Keratinocyte (primary cell): Measurements from ENCODE around the gene HOXA11. TPM values are rescaled to one million over a fixed set of nuclear protein-coding genes. Genes with fewer than 3 reads are reported as not detected.
A peak's percentile ranks its signal among the peaks of the same experiment; 100 is the strongest.

Source experiments
- DNase-seq: peaks from one replicate; pipeline ENCODE4 v3.0.0-alpha.2; 2011; ENCODE audit warnings: low read depth, missing footprints, low spot score
- FAIRE-seq: peaks from 2 replicates; lab custom pipeline; 2011; peaks lifted over from hg19 to GRCh38; lab: Jason Lieb, UNC
- H2AFZ ChIP-seq: 2 replicates; pipeline ENCODE4 v1.6.0; 2012; ENCODE audit warnings: low read length, control low read depth, inconsistent platforms; ENCODE audit not compliant: control insufficient read depth
- H3K27ac ChIP-seq: 2 replicates; pipeline ENCODE4 v1.5.1; 2011; ENCODE audit warnings: low read length; ENCODE audit not compliant: control insufficient read depth, insufficient read depth
- H3K27me3 ChIP-seq: 3 replicates; pipeline ENCODE4 v1.6.0; 2011; ENCODE audit warnings: low read length; ENCODE audit not compliant: control insufficient read depth, insufficient read depth; ENCODE audit errors: extremely low read depth
- H3K36me3 ChIP-seq, 2 experiments: 2 replicates in 1 of 2; 3 replicates in 1 of 2; pipeline ENCODE4 v1.5.1; 2011; ENCODE audit warnings: low read length in 2 of 2, mild to moderate bottlenecking in 1 of 2; ENCODE audit not compliant: control insufficient read depth in 2 of 2, insufficient read depth in 2 of 2; ENCODE audit errors: extremely low read depth in 1 of 2
- H3K4me1 ChIP-seq: 3 replicates; pipeline ENCODE4 v1.5.1; 2011; ENCODE audit warnings: low read length; ENCODE audit not compliant: control insufficient read depth, insufficient read depth; ENCODE audit errors: extremely low read depth
- H3K4me2 ChIP-seq: 3 replicates; pipeline ENCODE4 v1.6.0; 2011; ENCODE audit warnings: low read depth, low read length; ENCODE audit not compliant: control insufficient read depth, insufficient read depth; ENCODE audit errors: extremely low read depth
- H3K4me3 ChIP-seq, 3 experiments: fragments of 200-600 bp in 1 of 3; sonication (generic) in 1 of 3; 2 replicates in 2 of 3; 3 replicates in 1 of 3; pipeline ENCODE4 v1.5.1; 2011 to 2016; ENCODE audit warnings: low read length in 3 of 3, mild to moderate bottlenecking in 3 of 3, control low read depth in 2 of 3, inconsistent platforms in 1 of 3, low read depth in 1 of 3, mixed read lengths in 1 of 3, mixed run types in 1 of 3, moderate library complexity in 1 of 3; ENCODE audit not compliant: control insufficient read depth in 2 of 3, insufficient read depth in 2 of 3; ENCODE audit errors: extremely low read depth in 1 of 3
- H3K79me2 ChIP-seq: 2 replicates; pipeline ENCODE4 v1.6.0; 2012; ENCODE audit warnings: low read length; ENCODE audit not compliant: control insufficient read depth, insufficient read depth
- H3K9ac ChIP-seq: 3 replicates; pipeline ENCODE4 v1.6.0; 2011; ENCODE audit warnings: low read length; ENCODE audit not compliant: control insufficient read depth, insufficient read depth; ENCODE audit errors: extremely low read depth
- H3K9me1 ChIP-seq: 3 replicates; pipeline ENCODE4 v1.6.0; 2011; ENCODE audit warnings: low read length; ENCODE audit not compliant: control insufficient read depth, insufficient read depth; ENCODE audit errors: extremely low read depth
- H3K9me3 ChIP-seq: 2 replicates; pipeline ENCODE4 v1.5.1; 2012; ENCODE audit warnings: low read depth, low read length; ENCODE audit not compliant: control insufficient read depth
- H4K20me1 ChIP-seq: 3 replicates; pipeline ENCODE4 v1.6.0; 2011; ENCODE audit warnings: low read length; ENCODE audit not compliant: control insufficient read depth, insufficient read depth; ENCODE audit errors: extremely low read depth
- CTCF ChIP-seq, 3 experiments: IDR thresholded peaks in 1 of 3; conservative IDR thresholded peaks in 1 of 3; optimal IDR thresholded peaks in 1 of 3; 2 replicates in 2 of 3; 3 replicates in 1 of 3; pipeline versions ENCODE3 to v1.5.1; 2011; ENCODE audit warnings: low read length in 3 of 3, mild to moderate bottlenecking in 3 of 3, moderate library complexity in 2 of 3, control low read depth in 1 of 3, inconsistent platforms in 1 of 3; ENCODE audit not compliant: insufficient read depth in 2 of 3; ENCODE audit errors: extremely low read depth in 1 of 3
- EZH2 ChIP-seq: IDR thresholded peaks from one replicate; pipeline ENCODE4 v1.6.1; 2012; ENCODE audit warnings: inconsistent platforms, mild to moderate bottlenecking, low read length, moderate library complexity
- dilution Hi-C: fragments of 300-500 bp; cut with MboI; formaldehyde crosslinking; loops from one replicate; pipeline ENCODE4 v1.7.0; 2020; ENCODE audit warnings: low sequenced_read_pairs; ENCODE audit not compliant: extremely low pct_ligation_motif_present
- polyA plus RNA-seq, 5 experiments: library from polyadenylated mRNA; depleted of rRNA in 3 of 5; stranded (reverse) in 3 of 5; stranded (forward) in 1 of 5; unstranded in 1 of 5; fragments of >200 nt; gene quantifications; 1 replicate in 1 of 5; 2 replicates in 3 of 5; 3 replicates in 1 of 5; pipeline versions ENCODE4 v1.2.1 to v1.2.3, GENCODE V29; 2011 to 2012; ENCODE audit warnings: missing spikeins in 2 of 5, low read depth in 1 of 5, low replicate concordance in 1 of 5

HOXA11 gene
- polyA plus RNA-seq, 1 donor (not counting 4 experiments of a cell fraction or from before 2014, with no cell fraction given) = 0.07 TPM

GRCh38 chr7:27194002-27194352 is 8.9 kb upstream of the HOXA11 start:
- no peak for TF ChIP-seq CTCF (optimal IDR thresholded peaks at IDR 0.05 in 1 of 3, IDR thresholded peaks at IDR 0.05 in 1 of 3, conservative IDR thresholded peaks at IDR 0.05 in 1 of 3; ENCODE audit: extremely low read depth in 1 of 3, insufficient read depth in 2 of 3, low read length in 3 of 3)
- TF ChIP-seq EZH2 = peak; percentile 25
- no peak overlapping the region for H3K9ac ChIP-seq
- H3K27ac ChIP-seq = no peak overlapping the region
- no peaks in the 10 kb centered on the region for H3K36me3 ChIP-seq
- no peak overlapping the region for H2AFZ ChIP-seq
- H3K27me3 ChIP-seq = peaks cover 91% of the 10 kb centered on the region
- no peak overlapping the region for H3K4me2 ChIP-seq
- no peaks in the 10 kb centered on the region for H3K9me1 ChIP-seq
- H4K20me1 ChIP-seq = no peaks in the 10 kb centered on the region
- DNase-seq (no peak), FAIRE-seq (no peak)
- H3K79me2 ChIP-seq = no peaks in the 10 kb centered on the region
- no peak overlapping the region for H3K4me3 ChIP-seq
- H3K9me3 ChIP-seq = no peaks in the 10 kb centered on the region
- H3K4me1 ChIP-seq = peaks cover 2% of the 10 kb centered on the region
- dilution Hi-C loops = no loop called here

- no peak for DNase-seq
- Histone ChIP-seq H3K27ac (no peak overlapping the region), H4K20me1 (no peaks in the 10 kb centered on the region), H3K4me3 (peak overlapping the region in 1 of 3 experiments; percentile 59), H3K9me1 (no peaks in the 10 kb centered on the region), H3K9ac (no peak overlapping the region), H3K79me2 (no peaks in the 10 kb centered on the region), H3K27me3 (peaks cover 91% of the 10 kb centered on the region), H3K36me3 (no peaks in the 10 kb centered on the region), H2AFZ (no peak overlapping the region), H3K9me3 (no peaks in the 10 kb centered on the region), H3K4me1 (peaks cover 4% of the 10 kb centered on the region), H3K4me2 (peak overlapping the region; percentile 79)
- dilution Hi-C loops = no loop called here
- TF ChIP-seq CTCF (optimal IDR thresholded peaks at IDR 0.05 in 1 of 3, IDR thresholded peaks at IDR 0.05 in 1 of 3, conservative IDR thresholded peaks at IDR 0.05 in 1 of 3; ENCODE audit: extremely low read depth in 1 of 3, insufficient read depth in 2 of 3, low read length in 3 of 3) (no peak), EZH2 (peak; percentile 65)
- no peak for FAIRE-seq
Measured at GRCh38 chr7:27193335-27194001, 8.4 kb upstream of the HOXA11 start.
